Right ventricle myocardium inferior (tissue), 1 donor: ENCODE results near the gene OGFOD1. TPM values are rescaled to one million over a fixed set of nuclear protein-coding genes. Genes with fewer than 3 reads are reported as not detected.

Source experiments
- ATAC-seq: fragments of 200-7000 bp; cut with Tn5 transposase; one replicate; pipeline ENCODE4 v1.9.1; 2020; ENCODE audit warnings: mild to moderate bottlenecking, moderate library complexity
- DNase-seq: peaks from one replicate; pipeline ENCODE4 v3.0.0; 2021; ENCODE audit errors: missing footprints
- intact Hi-C: fragments of 100-400 bp; cut with DNase I; formaldehyde crosslinking; loops from one replicate; pipeline ENCODE4 v1.11.0; 2022
- total RNA-seq: library from RNA; stranded (reverse); fragmentation: NEBNext Ultra II Directional; extraction: Animal tissue kit (Norgen Biotek cat#: 25700); gene quantifications from one replicate; pipeline ENCODE4 v1.2.1, GENCODE V29; 2021
- donor health status: DM: no; HTN: yes; CAD: no; lungs with severe emphysema.

Gene OGFOD1
- total RNA-seq, 1 donor from 2014 or later, result 30.6 TPM

- ATAC-seq, result peak; percentile 35
- peak; percentile 63 for DNase-seq
- intact Hi-C loops, result no loop called here
Measured at GRCh38 chr16:56424791-56425438, 26.4 kb upstream of the OGFOD1 start.

GRCh38 chr16:56425439-56425832 lies 25.9 kb upstream of the OGFOD1 start, which contains the start of gene AMFR:
Gene AMFR (minus strand): TSS chr16:56425545. CDS start chr16:56425327, 218 bp downstream.
- DNase-seq (peak; percentile 88), ATAC-seq (peak; percentile 95)
- intact Hi-C loops, result no loop called here

GRCh38 chr16:56426585-56426984 lies 24.8 kb upstream of the OGFOD1 start:
- intact Hi-C loops, result no loop called here
- no peak for ATAC-seq
- no peak for DNase-seq

- DNase-seq (no peak), ATAC-seq (no peak)
- intact Hi-C loops, result no loop called here
Measured at GRCh38 chr16:56428091-56428490, 23.3 kb upstream of the OGFOD1 start.

GRCh38 chr16:56436258-56436657 lies 15.1 kb upstream of the OGFOD1 start:
- no peak for ATAC-seq
- intact Hi-C loops, result no loop called here
- DNase-seq, result no peak

GRCh38 chr16:56438038-56438437 lies 13.3 kb upstream of the OGFOD1 start:
- DNase-seq, result no peak
- intact Hi-C loops, result no loop called here
- ATAC-seq, result no peak

GRCh38 chr16:56447286-56447685 lies 4.1 kb upstream of the OGFOD1 start:
- intact Hi-C loops, result no loop called here
- no peak for ATAC-seq
- DNase-seq, result no peak

GRCh38 chr16:56448005-56448404 lies 3.3 kb upstream of the OGFOD1 start:
- DNase-seq (no peak), ATAC-seq (no peak)
- intact Hi-C loops, result no loop called here

GRCh38 chr16:56450275-56450985 lies 924 bp upstream of the OGFOD1 start:
- ATAC-seq (no peak), DNase-seq (no peak)
- intact Hi-C loops, result no loop called here

GRCh38 chr16:56451753-56452689 lies 667 bp downstream of the OGFOD1 start:
- ATAC-seq (peak; percentile 51), DNase-seq (no peak)
- intact Hi-C loops, result no loop called here

- intact Hi-C loops, result no loop called here
- DNase-seq, result no peak
- no peak for ATAC-seq
Measured at GRCh38 chr16:56457927-56458470, 6.6 kb downstream of the OGFOD1 start.

GRCh38 chr16:56460101-56460500 lies 8.7 kb downstream of the OGFOD1 start:
- DNase-seq (no peak), ATAC-seq (no peak)
- intact Hi-C loops, result no loop called here

GRCh38 chr16:56462064-56462796 lies 10.9 kb downstream of the OGFOD1 start:
- intact Hi-C loops, result no loop called here
- ATAC-seq (no peak), DNase-seq (no peak)

GRCh38 chr16:56463153-56463552 lies 11.8 kb downstream of the OGFOD1 start:
- intact Hi-C loops, result no loop called here
- ATAC-seq (no peak), DNase-seq (no peak)

GRCh38 chr16:56466344-56466743 lies 15.0 kb downstream of the OGFOD1 start:
- ATAC-seq (no peak), DNase-seq (no peak)
- intact Hi-C loops, result no loop called here

GRCh38 chr16:56468800-56469199 lies 17.4 kb downstream of the OGFOD1 start:
- DNase-seq, result no peak
- intact Hi-C loops, result no loop called here
- ATAC-seq, result no peak

GRCh38 chr16:56469748-56470147 lies 18.4 kb downstream of the OGFOD1 start:
- intact Hi-C loops, result no loop called here
- DNase-seq (no peak), ATAC-seq (no peak)

- DNase-seq (no peak), ATAC-seq (no peak)
- intact Hi-C loops, result no loop called here
Measured at GRCh38 chr16:56470232-56470631, 18.9 kb downstream of the OGFOD1 start.

GRCh38 chr16:56470666-56471065 lies 19.3 kb downstream of the OGFOD1 start:
- intact Hi-C loops, result no loop called here
- no peak for DNase-seq
- no peak for ATAC-seq
